Measurements from ENCODE around the gene CYP2S1.

The CYP2S1 gene

GRCh38 chr19:41241859-41242258, 48.8 kb downstream of the CYP2S1 start:
- peaks cover 100% of the 10 kb centered on the region for H3K36me3 ChIP-seq (ENCODE audit: control insufficient read depth, insufficient read depth, low read length)
- 96 to 97% methylated on average over 2 to 4 of the region's 5 CpGs for WGBS, 2 experiments (ENCODE audit: insufficient coverage in 2 of 2)
- H3K4me1 ChIP-seq (ENCODE audit: control insufficient read depth, insufficient read depth, low read length, poor library complexity, severe bottlenecking) = no peaks in the 10 kb centered on the region
- H3K9me3 ChIP-seq (ENCODE audit: control insufficient read depth, low read length) = no peaks in the 10 kb centered on the region
- no peak overlapping the region for H3K4me3 ChIP-seq (ENCODE audit: extremely low read depth, insufficient read depth, low read length, poor library complexity, severe bottlenecking)
- H3K27ac ChIP-seq (ENCODE audit: low read depth, low read length, severe bottlenecking) = no peak overlapping the region

DNA sequence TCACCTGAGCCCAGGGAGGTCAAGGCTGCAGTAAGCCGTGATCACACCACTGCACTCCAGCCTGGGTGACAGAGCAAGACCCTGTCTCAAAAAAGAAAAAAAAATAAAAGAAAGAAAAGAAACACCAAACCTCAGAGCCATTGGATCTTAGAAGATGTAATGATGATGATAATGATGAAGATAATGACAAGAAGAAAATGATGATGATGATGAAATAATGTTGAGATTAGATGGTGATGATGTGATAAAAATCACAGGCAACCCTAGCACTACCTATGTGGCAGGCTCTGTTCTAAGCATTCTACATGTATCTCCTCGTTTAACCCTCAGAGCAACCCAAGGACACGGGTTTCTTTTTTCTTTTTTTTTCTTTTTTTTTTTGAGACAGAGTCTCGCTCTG, 51.1 kb downstream of the CYP2S1 start:
- Histone ChIP-seq H3K27ac (ENCODE audit: low read depth, low read length, severe bottlenecking) (no peak overlapping the region), H3K4me1 (ENCODE audit: control insufficient read depth, insufficient read depth, low read length, poor library complexity, severe bottlenecking) (no peaks in the 10 kb centered on the region), H3K4me3 (ENCODE audit: extremely low read depth, insufficient read depth, low read length, poor library complexity, severe bottlenecking) (no peak overlapping the region), H3K36me3 (ENCODE audit: control insufficient read depth, insufficient read depth, low read length) (peaks cover 96% of the 10 kb centered on the region), H3K9me3 (ENCODE audit: control insufficient read depth, low read length) (no peaks in the 10 kb centered on the region)
- WGBS, 2 experiments (ENCODE audit: insufficient coverage in 2 of 2) = 100% methylated on average over 1 to 2 of the region's 4 CpGs

DNA sequence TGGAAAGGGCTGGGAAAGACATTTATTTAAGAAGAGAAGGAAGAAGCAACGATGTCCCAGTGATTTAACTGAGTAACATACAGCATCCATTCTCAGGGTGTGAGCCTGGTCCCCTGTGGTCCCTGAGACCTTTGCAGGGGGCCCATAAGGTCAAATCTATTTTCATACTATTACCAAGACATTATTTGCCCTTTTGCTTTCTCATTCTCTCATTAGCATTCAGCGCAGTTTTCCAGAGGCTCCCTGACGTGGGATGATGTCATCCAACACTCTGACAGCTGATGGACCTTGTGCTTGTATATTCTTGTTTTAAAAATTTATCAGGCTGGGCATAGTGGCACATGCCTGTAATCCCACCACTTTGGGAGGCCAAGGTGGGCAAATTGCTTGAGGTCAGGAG, 52.8 kb downstream of the CYP2S1 start:
- no peak overlapping the region for H3K4me3 ChIP-seq (ENCODE audit: extremely low read depth, insufficient read depth, low read length, poor library complexity, severe bottlenecking)
- WGBS, 2 experiments (ENCODE audit: insufficient coverage in 2 of 2) = 100% methylated on average over 1 to 3 of the region's 3 CpGs
- H3K27ac ChIP-seq (ENCODE audit: low read depth, low read length, severe bottlenecking) = no peak overlapping the region
- H3K36me3 ChIP-seq (ENCODE audit: control insufficient read depth, insufficient read depth, low read length) = peaks cover 96% of the 10 kb centered on the region
- no peaks in the 10 kb centered on the region for H3K4me1 ChIP-seq (ENCODE audit: control insufficient read depth, insufficient read depth, low read length, poor library complexity, severe bottlenecking)
- H3K9me3 ChIP-seq (ENCODE audit: control insufficient read depth, low read length) = no peaks in the 10 kb centered on the region

- 95% methylated on average over 2 to 4 of the region's 4 CpGs for WGBS, 2 experiments (ENCODE audit: insufficient coverage in 2 of 2)
- Histone ChIP-seq H3K9me3 (ENCODE audit: control insufficient read depth, low read length) (no peaks in the 10 kb centered on the region), H3K27ac (ENCODE audit: low read depth, low read length, severe bottlenecking) (no peak overlapping the region), H3K4me3 (ENCODE audit: extremely low read depth, insufficient read depth, low read length, poor library complexity, severe bottlenecking) (no peak overlapping the region), H3K4me1 (ENCODE audit: control insufficient read depth, insufficient read depth, low read length, poor library complexity, severe bottlenecking) (no peaks in the 10 kb centered on the region), H3K36me3 (ENCODE audit: control insufficient read depth, insufficient read depth, low read length) (peaks cover 93% of the 10 kb centered on the region)
Measured at GRCh38 chr19:41248895-41249294, 55.9 kb downstream of the CYP2S1 start.

DNA sequence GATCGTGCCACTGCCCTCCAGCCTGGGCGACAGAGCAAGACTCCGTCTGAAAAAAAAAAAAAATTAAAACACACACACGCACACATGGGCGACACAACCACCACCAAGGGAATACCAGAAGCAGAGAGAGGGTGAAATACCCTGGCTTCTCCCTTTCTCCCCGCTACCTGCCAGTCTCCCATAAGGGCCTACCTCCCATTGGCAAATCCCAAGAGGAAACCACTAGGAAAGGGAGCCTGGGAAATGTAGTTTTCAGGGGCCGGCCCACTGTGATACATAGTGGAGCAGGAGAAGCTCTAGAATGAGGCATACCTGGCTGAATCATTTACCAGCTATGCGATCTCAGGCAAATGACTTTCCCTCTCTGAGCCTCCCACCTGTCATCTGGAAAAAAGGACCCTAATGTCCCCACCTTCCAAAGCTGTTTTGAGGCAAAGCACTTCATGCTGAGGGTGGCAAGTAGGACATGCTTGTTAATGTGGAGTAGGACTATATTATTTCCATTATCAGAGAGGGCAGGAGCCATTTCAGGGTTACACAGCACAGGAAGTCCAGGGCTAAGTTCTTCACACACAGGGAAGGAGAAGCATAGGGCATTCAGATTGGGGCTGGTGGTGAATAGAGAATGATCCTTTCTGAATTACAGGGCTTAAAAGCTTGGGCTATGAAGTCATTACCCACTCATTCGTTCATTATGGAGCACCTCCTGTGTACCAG, 56.8 kb downstream of the CYP2S1 start:
- Histone ChIP-seq H3K4me1 (ENCODE audit: control insufficient read depth, insufficient read depth, low read length, poor library complexity, severe bottlenecking) (no peaks in the 10 kb centered on the region), H3K4me3 (ENCODE audit: extremely low read depth, insufficient read depth, low read length, poor library complexity, severe bottlenecking) (no peak overlapping the region), H3K9me3 (ENCODE audit: control insufficient read depth, low read length) (no peaks in the 10 kb centered on the region), H3K36me3 (ENCODE audit: control insufficient read depth, insufficient read depth, low read length) (peaks cover 93% of the 10 kb centered on the region), H3K27ac (ENCODE audit: low read depth, low read length, severe bottlenecking) (no peak overlapping the region)
- WGBS, 2 experiments (ENCODE audit: insufficient coverage in 2 of 2) = 97% methylated on average over 3 to 4 of the region's 9 CpGs

DNA sequence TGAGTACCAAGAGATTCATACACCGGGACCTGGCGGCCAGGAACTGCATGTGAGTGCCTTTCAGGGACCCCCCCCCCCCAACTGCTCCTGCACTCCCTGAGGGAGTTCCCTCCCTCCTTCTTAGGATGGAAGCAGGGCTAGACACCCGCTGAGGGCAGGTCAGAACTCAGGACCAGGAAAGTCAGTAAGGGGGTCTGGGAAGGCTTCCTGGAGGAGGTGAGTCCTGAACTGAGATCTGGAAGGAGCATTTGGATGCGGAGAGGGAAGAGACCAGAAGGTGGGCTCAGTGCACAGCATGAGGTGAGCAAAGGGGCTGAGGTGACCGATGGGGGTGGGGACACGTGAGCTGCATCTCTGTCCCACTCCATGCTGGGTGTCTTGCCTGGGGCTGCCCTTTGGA, 60.6 kb downstream of the CYP2S1 start:
- Histone ChIP-seq H3K36me3 (ENCODE audit: control insufficient read depth, insufficient read depth, low read length) (peaks cover 95% of the 10 kb centered on the region), H3K27ac (ENCODE audit: low read depth, low read length, severe bottlenecking) (no peak overlapping the region), H3K4me3 (ENCODE audit: extremely low read depth, insufficient read depth, low read length, poor library complexity, severe bottlenecking) (no peak overlapping the region), H3K4me1 (ENCODE audit: control insufficient read depth, insufficient read depth, low read length, poor library complexity, severe bottlenecking) (no peaks in the 10 kb centered on the region), H3K9me3 (ENCODE audit: control insufficient read depth, low read length) (no peaks in the 10 kb centered on the region)
- 86 to 93% methylated on average over 5 of the region's 6 CpGs for WGBS, 2 experiments (ENCODE audit: insufficient coverage in 2 of 2)

DNA sequence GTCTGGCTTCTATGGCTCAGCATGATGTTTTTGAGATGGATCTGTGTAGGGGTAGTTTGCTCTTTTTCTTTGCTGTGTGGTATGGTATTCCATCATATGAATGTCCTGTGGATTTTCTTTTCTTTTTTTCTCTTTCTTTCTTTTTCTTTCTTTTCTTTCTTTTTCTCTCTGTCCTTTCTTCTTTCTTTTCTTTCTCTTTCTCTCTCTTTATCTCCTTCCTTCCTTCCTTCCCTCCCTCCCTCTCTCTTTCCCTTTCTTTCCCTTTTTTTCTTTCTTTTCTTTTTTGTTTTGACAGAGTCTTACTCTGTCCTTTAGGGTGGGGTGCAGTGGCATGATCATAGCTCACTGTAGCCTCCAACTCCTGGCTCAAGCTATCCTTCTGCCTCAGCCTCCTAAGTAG, 62.2 kb downstream of the CYP2S1 start:
- no peaks in the 10 kb centered on the region for H3K9me3 ChIP-seq (ENCODE audit: control insufficient read depth, low read length)
- H3K4me1 ChIP-seq (ENCODE audit: control insufficient read depth, insufficient read depth, low read length, poor library complexity, severe bottlenecking) = no peaks in the 10 kb centered on the region
- H3K27ac ChIP-seq (ENCODE audit: low read depth, low read length, severe bottlenecking) = no peak overlapping the region
- H3K4me3 ChIP-seq (ENCODE audit: extremely low read depth, insufficient read depth, low read length, poor library complexity, severe bottlenecking) = no peak overlapping the region
- H3K36me3 ChIP-seq (ENCODE audit: control insufficient read depth, insufficient read depth, low read length) = peaks cover 95% of the 10 kb centered on the region

Data from mesodermal cell (in vitro differentiated cells).